Measurements from ENCODE around the gene SRXN1. TPM values are rescaled to one million over a fixed set of nuclear protein-coding genes. Genes with fewer than 3 reads are reported as not detected.

SRXN1 gene
- 292 to 349 TPM (median 329 TPM) in 5 replicates for total RNA-seq (2022; extraction: Qiagen RNA extraction; ENCODE audit: low read depth)

DNA sequence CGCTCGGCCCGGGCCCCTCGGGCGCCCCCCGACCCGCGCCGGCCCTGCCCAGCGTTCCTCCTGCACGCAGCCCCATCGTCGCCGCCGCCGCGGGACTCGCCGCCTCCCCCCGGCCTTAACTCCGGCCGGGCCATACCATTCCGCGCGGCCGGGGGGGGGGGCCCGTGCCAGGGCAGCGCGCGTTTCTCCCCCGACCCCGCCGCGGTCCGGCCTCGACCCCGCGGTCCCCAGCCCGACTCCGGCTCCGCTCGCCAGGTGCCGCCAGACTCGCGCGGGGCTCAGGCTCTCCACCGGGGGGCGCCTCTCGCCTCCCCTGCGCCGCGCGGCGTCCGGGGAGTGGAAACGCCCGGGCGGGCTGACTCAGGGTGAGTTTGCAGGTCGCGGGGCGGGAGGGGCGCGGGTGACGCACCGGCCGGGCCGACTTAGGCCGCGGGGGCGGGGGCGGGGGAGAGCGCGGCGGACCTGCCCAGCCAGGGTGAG lies at the start of gene SRXN1:
Gene SRXN1, minus strand, starts transcription at position 91 of the 480 bp plus-strand sequence. Its CDS starts 15 bp downstream, at position 76.

DNA sequence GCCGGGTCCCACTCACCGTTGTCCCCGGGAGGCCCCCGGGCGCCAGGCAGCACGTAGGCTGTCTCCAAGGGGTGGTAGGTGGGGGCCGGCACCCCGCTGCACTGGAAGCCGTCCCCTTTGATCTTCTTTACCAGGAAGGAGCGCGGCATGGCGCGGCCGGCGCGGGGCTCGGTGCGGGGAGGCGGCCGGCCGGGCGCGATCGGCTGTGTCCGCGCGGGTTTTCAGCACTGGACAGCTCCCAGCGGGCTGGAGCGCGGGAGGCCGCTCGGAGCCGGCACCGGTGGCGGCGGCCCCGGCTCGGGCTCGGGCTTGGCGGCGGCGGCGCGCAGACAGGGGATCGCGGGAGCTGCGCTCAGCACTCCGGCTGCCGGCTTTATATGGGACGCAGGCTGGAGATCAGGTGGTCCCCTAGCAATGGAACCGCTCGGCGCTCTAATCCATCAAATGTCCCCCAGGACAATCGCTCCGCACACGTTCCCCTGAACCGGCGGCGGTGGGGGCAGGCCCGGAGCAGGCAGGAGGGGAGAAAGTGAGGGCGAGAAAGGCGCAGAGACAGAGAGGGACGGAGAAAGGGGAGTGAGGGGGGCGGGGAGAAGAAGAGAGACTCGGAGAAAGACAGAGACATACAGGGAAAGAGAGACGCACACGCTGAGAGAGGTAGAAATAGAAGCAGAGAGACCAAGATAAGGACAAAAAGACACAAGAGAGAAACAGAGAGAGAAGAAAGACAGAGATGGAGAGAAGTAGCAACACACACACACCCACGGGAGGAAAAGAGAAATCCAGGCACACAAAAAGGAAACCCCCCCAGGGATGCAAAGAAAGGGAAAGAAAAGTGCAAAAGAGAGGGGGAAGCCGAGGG lies 22.7 kb upstream of the SRXN1 start, which contains the start of gene SCRT2:
Gene SCRT2, minus strand, starts transcription at position 350 of the 862 bp plus-strand sequence. Its CDS starts 201 bp downstream, at position 149.

DNA sequence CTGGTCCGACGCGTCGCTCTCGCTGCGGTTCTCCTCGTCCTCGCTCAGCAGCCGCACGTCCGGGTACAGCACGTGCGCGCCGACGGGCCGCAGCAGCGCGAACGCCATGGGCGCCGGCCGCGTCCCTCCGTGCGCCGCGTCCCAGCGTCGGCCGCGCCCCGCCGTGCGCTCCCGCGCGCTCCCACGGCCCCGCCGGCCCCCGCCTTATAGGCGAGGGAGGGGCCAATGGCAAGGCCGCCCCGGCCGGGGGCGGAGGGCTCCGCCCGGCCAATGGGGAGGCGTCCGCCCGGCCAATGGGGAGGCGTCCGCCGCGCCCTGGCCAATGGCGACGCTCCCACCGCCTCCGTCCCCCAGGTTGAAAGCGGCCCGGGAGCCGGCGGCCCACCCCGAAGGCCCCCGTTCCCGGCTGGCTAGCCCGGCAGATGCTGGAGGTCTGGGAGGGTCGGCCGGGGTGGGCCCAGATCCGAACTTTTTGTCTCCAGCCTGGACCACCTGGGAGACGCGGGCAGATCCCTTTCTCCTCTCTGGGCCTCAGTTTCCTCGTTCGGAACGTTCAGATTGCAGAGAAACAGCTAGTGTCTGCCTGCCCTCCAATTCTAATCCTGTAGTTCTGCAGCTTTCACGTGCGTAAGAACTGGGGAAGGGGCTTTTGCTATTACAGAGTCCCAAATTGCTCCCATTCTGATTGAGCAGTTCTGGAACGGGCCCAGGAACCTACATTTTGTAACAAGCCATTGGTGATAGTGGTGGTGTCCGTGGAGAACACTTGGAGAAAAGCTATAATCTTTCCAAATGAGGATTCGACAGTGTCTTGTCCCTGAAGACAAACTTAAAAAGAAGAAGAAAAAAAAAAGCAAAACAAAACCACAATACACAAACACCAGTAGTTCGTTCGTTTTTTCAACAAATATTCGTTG lies 42.6 kb downstream of the SRXN1 start, which contains the start of gene TCF15:
Gene TCF15, minus strand, starts transcription at position 180 of the 917 bp plus-strand sequence. Its CDS starts 72 bp downstream, at position 108.

Other genes starting within 250 kb of the SRXN1 start
- gene RBCK1, start 244.9 kb downstream of the SRXN1 start, total RNA-seq (2022; extraction: Qiagen RNA extraction; ENCODE audit: low read depth), result 109 to 151 TPM (median 138 TPM) in 5 replicates
- 33.0 to 37.6 TPM (median 37.2 TPM) in 5 replicates for gene TBC1D20, start 190.7 kb downstream of the SRXN1 start, total RNA-seq (2022; extraction: Qiagen RNA extraction; ENCODE audit: low read depth)
- 150 to 175 TPM (median 165 TPM) in 5 replicates for gene CSNK2A1, start 109.4 kb downstream of the SRXN1 start, total RNA-seq (2022; extraction: Qiagen RNA extraction; ENCODE audit: low read depth)
- gene TCF15, start 42.9 kb downstream of the SRXN1 start, total RNA-seq (2022; extraction: Qiagen RNA extraction; ENCODE audit: low read depth), result not detected in 5 replicates
- gene SCRT2, start 22.6 kb upstream of the SRXN1 start, total RNA-seq (2022; extraction: Qiagen RNA extraction; ENCODE audit: low read depth), result not detected in 5 replicates
- gene SLC52A3, start 115.3 kb upstream of the SRXN1 start, total RNA-seq (2022; extraction: Qiagen RNA extraction; ENCODE audit: low read depth), result 0.56 to 0.68 TPM (median 0.66 TPM) in 5 replicates
- 7.0 to 12.4 TPM (median 11.1 TPM) in 5 replicates for gene FAM110A, start 180.5 kb upstream of the SRXN1 start, total RNA-seq (2022; extraction: Qiagen RNA extraction; ENCODE audit: low read depth)

Measured in A549 treated with DMSO at 1 μM for 4 hours (cell line).